Stimulated activated naive CD4-positive, alpha-beta T cell (primary cell): Measurements from ENCODE around the gene OR5A1.
"Not testable (repeated sequence)": the region's sequence is repeated elsewhere in the genome, so short reads cannot be mapped to it uniquely, and the experiment has no call there.

ENCODE experiments used
- DNase-seq, 6 experiments: peaks; one replicate each; lab custom pipeline; 2025; lab: John Stamatoyannopoulos, UW

Gene OR5A1

GRCh38 chr11:59436169-59436568, at the start of gene OR5A1:
TSS of gene OR5A1 (plus strand) at chr11:59436469. CDS start at chr11:59443169, 6,700 bp downstream.
- DNase-seq, result no peak

GRCh38 chr11:59394186-59394585, 42.1 kb upstream of the OR5A1 start:
- no peak for DNase-seq

GRCh38 chr11:59400461-59401261, 35.6 kb upstream of the OR5A1 start:
- no peak for DNase-seq

GRCh38 chr11:59401262-59401552, 35.1 kb upstream of the OR5A1 start:
- no peak for DNase-seq

GRCh38 chr11:59403546-59403945, 32.7 kb upstream of the OR5A1 start:
- DNase-seq, result no peak

- no peak for DNase-seq
Observed at GRCh38 chr11:59413646-59414045, 22.6 kb upstream of the OR5A1 start.

GRCh38 chr11:59415111-59415510, 21.2 kb upstream of the OR5A1 start:
- no peak for DNase-seq

GRCh38 chr11:59416613-59417012, 19.7 kb upstream of the OR5A1 start:
- DNase-seq, result no peak

GRCh38 chr11:59417023-59417422, 19.2 kb upstream of the OR5A1 start:
- no peak for DNase-seq

- DNase-seq, result no peak
Observed at GRCh38 chr11:59418156-59418555, 18.1 kb upstream of the OR5A1 start.

GRCh38 chr11:59423835-59424234, 12.4 kb upstream of the OR5A1 start:
- DNase-seq, result no peak

GRCh38 chr11:59425131-59425530, 11.1 kb upstream of the OR5A1 start:
- DNase-seq, result no peak

GRCh38 chr11:59426361-59427067, 9.8 kb upstream of the OR5A1 start, which contains the start of gene OR5A2:
TSS of gene OR5A2 (minus strand) at chr11:59426413. CDS start at chr11:59422953, 3,460 bp downstream.
- no peak for DNase-seq

GRCh38 chr11:59427068-59427382, 9.2 kb upstream of the OR5A1 start:
- no peak for DNase-seq

- DNase-seq, result peak in 2 of 6 experiments; percentile 54
Observed at GRCh38 chr11:59429924-59430516, 6.2 kb upstream of the OR5A1 start.

GRCh38 chr11:59437770-59438169, 1.5 kb downstream of the OR5A1 start:
- DNase-seq, result no peak

- DNase-seq, result not testable (repeated sequence)
Observed at GRCh38 chr11:59445624-59446023, 9.4 kb downstream of the OR5A1 start.

GRCh38 chr11:59448484-59448883, 12.2 kb downstream of the OR5A1 start:
- no peak for DNase-seq

GRCh38 chr11:59456661-59457060, 20.4 kb downstream of the OR5A1 start, which contains the start of gene OR4D6:
TSS of gene OR4D6 (plus strand) at chr11:59456961. CDS start at chr11:59456961, 0 bp downstream.
- no peak for DNase-seq

GRCh38 chr11:59459916-59460315, 23.6 kb downstream of the OR5A1 start:
- DNase-seq, result no peak

- no peak for DNase-seq
Observed at GRCh38 chr11:59463190-59463641, 26.9 kb downstream of the OR5A1 start.

GRCh38 chr11:59473015-59473414, 36.7 kb downstream of the OR5A1 start, which contains the start of gene OR4D10:
TSS of gene OR4D10 (plus strand) at chr11:59473315. CDS start at chr11:59477430, 4,115 bp downstream.
- DNase-seq, result no peak

GRCh38 chr11:59475176-59475575, 38.9 kb downstream of the OR5A1 start:
- no peak for DNase-seq
